H9 (cell line): ENCODE data around the gene GNB1L. TPM values are rescaled to one million over a fixed set of nuclear protein-coding genes. Genes with fewer than 3 reads are reported as not detected.
"Not testable (repeated sequence)": the region's sequence is repeated elsewhere in the genome, so short reads cannot be mapped to it uniquely, and the experiment has no call there.

ENCODE experiments used
- DNase-seq: peaks from one replicate; pipeline ENCODE4 v3.0.0-alpha.2; 2017
- H2AFZ ChIP-seq: one replicate; pipeline ENCODE4 v1.6.1; 2013; ENCODE audit warnings: mild to moderate bottlenecking, low read length, control low read depth, moderate library complexity
- H2AK5ac ChIP-seq: 2 replicates; pipeline ENCODE4 v1.6.1; 2013; ENCODE audit warnings: low read length, control low read depth, mixed read lengths; ENCODE audit not compliant: insufficient read length
- H2BK120ac ChIP-seq: one replicate; pipeline ENCODE4 v1.6.1; 2013; ENCODE audit warnings: low read depth, mild to moderate bottlenecking, low read length, control low read depth, inconsistent platforms; ENCODE audit not compliant: poor library complexity, severe bottlenecking
- H2BK12ac ChIP-seq: 2 replicates; pipeline ENCODE4 v1.6.1; 2013; ENCODE audit warnings: low read length, control low read depth, mixed read lengths, low read depth; ENCODE audit not compliant: insufficient read length
- H2BK15ac ChIP-seq: 2 replicates; pipeline ENCODE4 v1.6.1; 2013; ENCODE audit warnings: low read depth, low read length, control low read depth
- H2BK20ac ChIP-seq: one replicate; pipeline ENCODE4 v1.6.1; 2013; ENCODE audit warnings: low read depth, mild to moderate bottlenecking, low read length, control low read depth, inconsistent platforms; ENCODE audit not compliant: poor library complexity, severe bottlenecking
- H2BK5ac ChIP-seq: 2 replicates; pipeline ENCODE4 v1.6.1; 2013; ENCODE audit warnings: low read length, control low read depth, mixed read lengths; ENCODE audit not compliant: insufficient read length
- H3K14ac ChIP-seq: 2 replicates; pipeline ENCODE4 v1.6.1; 2013; ENCODE audit warnings: low read length, control low read depth; ENCODE audit not compliant: insufficient read depth
- H3K18ac ChIP-seq: 2 replicates; pipeline ENCODE4 v1.6.1; 2013; ENCODE audit warnings: low read depth, mild to moderate bottlenecking, mixed read lengths, low read length, control low read depth; ENCODE audit not compliant: insufficient read length
- H3K23ac ChIP-seq: 2 replicates; pipeline ENCODE4 v1.6.1; 2013; ENCODE audit warnings: low read length, control low read depth, mixed read lengths, low read depth; ENCODE audit not compliant: insufficient read length
- H3K23me2 ChIP-seq: 2 replicates; pipeline ENCODE4 v1.6.1; 2013; ENCODE audit warnings: low read depth, mild to moderate bottlenecking, mixed read lengths, low read length, control low read depth; ENCODE audit not compliant: insufficient read length, poor library complexity, severe bottlenecking
- H3K27ac ChIP-seq: 2 replicates; pipeline ENCODE4 v1.5.1; 2013; ENCODE audit warnings: low read length, control low read depth, mixed read lengths, low read depth; ENCODE audit not compliant: insufficient read length
- H3K27me3 ChIP-seq: 2 replicates; pipeline ENCODE4 v1.6.1; 2013; ENCODE audit warnings: low read length, control low read depth, inconsistent platforms; ENCODE audit not compliant: insufficient read depth
- H3K4ac ChIP-seq: 2 replicates; pipeline ENCODE4 v1.6.1; 2013; ENCODE audit warnings: low read depth, mild to moderate bottlenecking, control low read depth, inconsistent platforms, low read length, moderate library complexity
- H3K4me1 ChIP-seq: 2 replicates; pipeline ENCODE4 v1.6.1; 2013; ENCODE audit warnings: low read length, control low read depth, inconsistent platforms; ENCODE audit not compliant: insufficient read depth
- H3K4me2 ChIP-seq: 2 replicates; pipeline ENCODE4 v1.6.1; 2013; ENCODE audit warnings: low read length, control low read depth, mixed read lengths; ENCODE audit not compliant: insufficient read length, insufficient read depth
- H3K56ac ChIP-seq: 2 replicates; pipeline ENCODE4 v1.6.1; 2013; ENCODE audit warnings: low read depth, mild to moderate bottlenecking, mixed read lengths, low read length, control low read depth; ENCODE audit not compliant: insufficient read length
- H3K79me1 ChIP-seq: 2 replicates; pipeline ENCODE4 v1.6.1; 2013; ENCODE audit warnings: low read depth, mild to moderate bottlenecking, moderate library complexity, low read length, control low read depth, inconsistent platforms; ENCODE audit not compliant: insufficient read depth, poor library complexity, severe bottlenecking
- H3K79me2 ChIP-seq: 2 replicates; pipeline ENCODE4 v1.6.1; 2013; ENCODE audit warnings: low read length, control low read depth, inconsistent platforms; ENCODE audit not compliant: insufficient read depth
- H3K9ac ChIP-seq: 2 replicates; pipeline ENCODE4 v1.6.1; 2013; ENCODE audit warnings: low read length, control low read depth, mixed read lengths; ENCODE audit not compliant: insufficient read length; ENCODE audit errors: extremely low read depth
- H3K9me3 ChIP-seq: one replicate; pipeline ENCODE4 v1.6.1; 2013; ENCODE audit warnings: low read depth, low read length, inconsistent platforms; ENCODE audit not compliant: control insufficient read depth
- H3T11ph ChIP-seq: one replicate; pipeline ENCODE4 v1.6.1; 2013; ENCODE audit warnings: mild to moderate bottlenecking, low read length, control low read depth, inconsistent platforms
- H4K20me1 ChIP-seq: one replicate; pipeline ENCODE4 v1.6.1; 2013; ENCODE audit not compliant: control insufficient read depth, insufficient read length, insufficient read depth
- H4K5ac ChIP-seq: 2 replicates; pipeline ENCODE4 v1.6.1; 2013; ENCODE audit warnings: low read depth, mild to moderate bottlenecking, mixed read lengths, low read length, control low read depth; ENCODE audit not compliant: insufficient read length
- H4K8ac ChIP-seq: replicated peaks from 2 replicates; pipeline ENCODE4 v1.6.1; 2013; ENCODE audit warnings: low read length, control low read depth, mixed read lengths, low read depth; ENCODE audit not compliant: insufficient read length
- H4K91ac ChIP-seq: 2 replicates; pipeline ENCODE4 v1.6.1; 2013; ENCODE audit warnings: low read depth, mild to moderate bottlenecking, moderate library complexity, mixed read lengths, low read length, control low read depth; ENCODE audit not compliant: insufficient read length
- H3K27ac Mint-ChIP-seq, 3 experiments: 2 replicates in 2 of 3; 3 replicates in 1 of 3; pipeline ENCODE4 v1.8.0; 2020 to 2021; ENCODE audit warnings: mixed read lengths in 3 of 3, mild to moderate bottlenecking in 1 of 3, moderate library complexity in 1 of 3
- H3K27me3 Mint-ChIP-seq: 2 replicates; pipeline ENCODE4 v1.8.0; 2021; ENCODE audit warnings: low read depth, mild to moderate bottlenecking, moderate library complexity, mixed read lengths
- H3K36me3 Mint-ChIP-seq, 3 experiments: 2 replicates in 2 of 3; 3 replicates in 1 of 3; pipeline ENCODE4 v1.8.0; 2020 to 2021; ENCODE audit warnings: low read depth in 3 of 3, mixed read lengths in 3 of 3; ENCODE audit not compliant: insufficient read depth in 1 of 3
- H3K4me1 Mint-ChIP-seq, 2 experiments: 2 replicates each; pipeline ENCODE4 v1.8.0; 2020; ENCODE audit warnings: mixed read lengths in 2 of 2
- H3K4me3 Mint-ChIP-seq, 2 experiments: 2 replicates in 1 of 2; 3 replicates in 1 of 2; pipeline ENCODE4 v1.8.0; 2020 to 2021; ENCODE audit warnings: mild to moderate bottlenecking in 2 of 2, mixed read lengths in 2 of 2, moderate library complexity in 1 of 2
- H3K9me3 Mint-ChIP-seq, 2 experiments: 2 replicates in 1 of 2; 3 replicates in 1 of 2; pipeline ENCODE4 v1.8.0; 2020; ENCODE audit warnings: mild to moderate bottlenecking in 2 of 2, mixed read lengths in 2 of 2, moderate library complexity in 1 of 2
- CTCF ChIP-seq: fragments of 200-600 bp; sonication (generic); conservative IDR thresholded peaks from 3 replicates; pipeline ENCODE4 v1.8.0; 2021; ENCODE audit warnings: antibody characterized with exemption, mild to moderate bottlenecking
- WGBS: extraction: QIAGEN DNeasy Blood & Tissue Kit; methylation state at CpG from one replicate; pipeline ENCODE4 v1.1.7; 2013; ENCODE audit warnings: missing lambda C conversion rate, low lambda C conversion rate, mixed read lengths; ENCODE audit not compliant: insufficient read length; ENCODE audit errors: extremely low coverage; 5-methylcytosine and 5-hydroxymethylcytosine counted together
- total RNA-seq: library from RNA; stranded (reverse); gene quantifications from 2 replicates; pipeline ENCODE4 v1.2.1, GENCODE V29; 2021

Gene GNB1L
- total RNA-seq, 1 experiment from 2014 or later: 22.4 TPM

- Histone ChIP-seq H3K27ac (no peak overlapping the region), H3K14ac (no peak overlapping the region), H3K4ac (no peak overlapping the region), H3K56ac (no peak overlapping the region), H3K4me2 (no peak overlapping the region), H4K91ac (no peak overlapping the region), H2AFZ (no peak overlapping the region), H3K23ac (no peak overlapping the region), H2BK12ac (no peak overlapping the region), H3T11ph (no peak overlapping the region), H4K5ac (no peak overlapping the region), H3K4me1 (no peaks in the 10 kb centered on the region), H3K23me2 (no peaks in the 10 kb centered on the region), H4K20me1 (no peaks in the 10 kb centered on the region), H3K18ac (no peak overlapping the region), H3K27me3 (no peaks in the 10 kb centered on the region), H2BK20ac (no peak overlapping the region), H3K9me3 (no peaks in the 10 kb centered on the region), H4K8ac (no peak overlapping the region), H2AK5ac (no peak overlapping the region), H3K79me2 (no peaks in the 10 kb centered on the region), H2BK15ac (no peak overlapping the region), H3K9ac (no peak overlapping the region), H2BK120ac (no peak overlapping the region), H3K79me1 (no peaks in the 10 kb centered on the region), H2BK5ac (no peak overlapping the region)
- H3K27me3 Mint-ChIP-seq: no peaks in the 10 kb centered on the region; the same call in 1 of the 2 replicates
- TF ChIP-seq CTCF: no peak
- no peaks in the 10 kb centered on the region for H3K4me1 Mint-ChIP-seq
- no peaks in the 10 kb centered on the region for H3K9me3 Mint-ChIP-seq
- H3K4me3 Mint-ChIP-seq: no peak overlapping the region
- peak overlapping the region in 1 of 3 experiments; percentile 70; a peak in 1 of 7 replicates for H3K27ac Mint-ChIP-seq
- WGBS: no CpG with 5 or more reads among the region's 7 CpGs
- no peak for DNase-seq
- H3K36me3 Mint-ChIP-seq: no peaks in the 10 kb centered on the region
Measured at GRCh38 chr22:19832476-19833108, 22.1 kb downstream of the GNB1L start.

- H2BK20ac ChIP-seq, H4K91ac ChIP-seq, H3K9ac ChIP-seq, H2BK12ac ChIP-seq, DNase-seq, H3K4me1 ChIP-seq, H4K20me1 ChIP-seq, H3T11ph ChIP-seq, H3K9me3 ChIP-seq, H4K8ac ChIP-seq, H3K79me1 ChIP-seq, H3K27ac ChIP-seq, H2BK120ac ChIP-seq, H3K4me3 Mint-ChIP-seq, H3K4me2 ChIP-seq, H2BK15ac ChIP-seq, H3K14ac ChIP-seq, H4K5ac ChIP-seq, H3K36me3 Mint-ChIP-seq, H3K79me2 ChIP-seq, H3K23ac ChIP-seq, H3K18ac ChIP-seq, H3K9me3 Mint-ChIP-seq, H3K23me2 ChIP-seq, H2AK5ac ChIP-seq, H3K56ac ChIP-seq, H2BK5ac ChIP-seq, H2AFZ ChIP-seq, H3K27me3 Mint-ChIP-seq, H3K4ac ChIP-seq, H3K27ac Mint-ChIP-seq, H3K27me3 ChIP-seq, H3K4me1 Mint-ChIP-seq: not testable (repeated sequence)
- no CpG with 5 or more reads among the region's 3 CpGs for WGBS
Measured at GRCh38 chr22:19831979-19832378, 22.7 kb downstream of the GNB1L start.
